ENCODE results near the gene RASSF3. TPM values are rescaled to one million over a fixed set of nuclear protein-coding genes. Genes with fewer than 3 reads are reported as not detected.

Gene RASSF3
- polyA plus RNA-seq, 1 donor from 2014 or later = 0.06 TPM

- TF ChIP-seq REST (IDR thresholded peaks at IDR 0.05; ENCODE audit: borderline replicate concordance) (no peak), MXI1 (conservative IDR thresholded peaks at IDR 0.05; ENCODE audit: poor library complexity, severe bottlenecking) (no peak), CTCF (IDR thresholded peaks at IDR 0.05; ENCODE audit: poor library complexity, severe bottlenecking) (no peak), POLR2AphosphoS5 (IDR thresholded peaks at IDR 0.05) (no peak), SMC3 (conservative IDR thresholded peaks at IDR 0.05; ENCODE audit: poor library complexity) (no peak), EP300 (conservative IDR thresholded peaks at IDR 0.05; ENCODE audit: poor library complexity, severe bottlenecking) (no peak), TAF1 (IDR thresholded peaks at IDR 0.05; ENCODE audit: low read depth) (no peak), RAD21 (conservative IDR thresholded peaks at IDR 0.05) (no peak), EZH2 (IDR thresholded peaks at IDR 0.05; ENCODE audit: borderline replicate concordance, insufficient read depth, low read length, poor library complexity, severe bottlenecking) (no peak)
Observed at GRCh38 chr12:64569923-64570691, 40.2 kb upstream of the RASSF3 start.

GRCh38 chr12:64571411-64571810 lies 38.9 kb upstream of the RASSF3 start:
- Histone ChIP-seq H4K20me1 (ENCODE audit: insufficient read depth) (no peaks in the 10 kb centered on the region), H3K36me3 (ENCODE audit: insufficient read depth, low read length) (no peaks in the 10 kb centered on the region)

More at GRCh38 chr12:64569923-64570691, 40.2 kb upstream of the RASSF3 start:
- H3K4me2 ChIP-seq (ENCODE audit: low read length) = no peak overlapping the region
- no peaks in the 10 kb centered on the region for H3F3A ChIP-seq (ENCODE audit: insufficient read depth, low read length, poor library complexity, severe bottlenecking)
- no peak overlapping the region for H2AFZ ChIP-seq (ENCODE audit: low read depth, low read length)
- H3K4me3 ChIP-seq (ENCODE audit: low read length) = no peak overlapping the region
- H3K27ac ChIP-seq (ENCODE audit: low read length) = no peak overlapping the region
- no peaks in the 10 kb centered on the region for H3K27me3 ChIP-seq (ENCODE audit: insufficient read depth, low read depth, low read length)
- H4K20me1 ChIP-seq (ENCODE audit: insufficient read depth) = no peaks in the 10 kb centered on the region
- H3K36me3 ChIP-seq (ENCODE audit: insufficient read depth, low read length) = no peaks in the 10 kb centered on the region
- H3K79me2 ChIP-seq (replicated peaks; ENCODE audit: insufficient read depth, low read length) = no peaks in the 10 kb centered on the region
- H3K9me2 ChIP-seq (ENCODE audit: insufficient read depth, low read length) = no peaks in the 10 kb centered on the region
- no peak overlapping the region for H3K9ac ChIP-seq (ENCODE audit: low read length)
- peaks cover 5% of the 10 kb centered on the region for H3K9me3 ChIP-seq (ENCODE audit: low read length)

More at GRCh38 chr12:64571411-64571810, 38.9 kb upstream of the RASSF3 start:
- H2AFZ ChIP-seq (ENCODE audit: low read depth, low read length) = no peak overlapping the region
- no peak overlapping the region for H3K4me2 ChIP-seq (ENCODE audit: low read length)
- peaks cover 5% of the 10 kb centered on the region for H3K9me3 ChIP-seq (ENCODE audit: low read length)
- no peaks in the 10 kb centered on the region for H3F3A ChIP-seq (ENCODE audit: insufficient read depth, low read length, poor library complexity, severe bottlenecking)
- TF ChIP-seq EZH2 (IDR thresholded peaks at IDR 0.05; ENCODE audit: borderline replicate concordance, insufficient read depth, low read length, poor library complexity, severe bottlenecking) (no peak), SMC3 (conservative IDR thresholded peaks at IDR 0.05; ENCODE audit: poor library complexity) (no peak), REST (IDR thresholded peaks at IDR 0.05; ENCODE audit: borderline replicate concordance) (no peak), RAD21 (conservative IDR thresholded peaks at IDR 0.05) (no peak), MXI1 (conservative IDR thresholded peaks at IDR 0.05; ENCODE audit: poor library complexity, severe bottlenecking) (no peak), POLR2AphosphoS5 (IDR thresholded peaks at IDR 0.05) (no peak), EP300 (conservative IDR thresholded peaks at IDR 0.05; ENCODE audit: poor library complexity, severe bottlenecking) (no peak), TAF1 (IDR thresholded peaks at IDR 0.05; ENCODE audit: low read depth) (no peak)
- no peak overlapping the region for H3K27ac ChIP-seq (ENCODE audit: low read length)
- H3K79me2 ChIP-seq (replicated peaks; ENCODE audit: insufficient read depth, low read length) = no peaks in the 10 kb centered on the region
- no peak overlapping the region for H3K4me3 ChIP-seq (ENCODE audit: low read length)
- no peak overlapping the region for H3K9ac ChIP-seq (ENCODE audit: low read length)
- H3K9me2 ChIP-seq (ENCODE audit: insufficient read depth, low read length) = no peaks in the 10 kb centered on the region
- no peaks in the 10 kb centered on the region for H3K27me3 ChIP-seq (ENCODE audit: insufficient read depth, low read depth, low read length)

Data from neural cell (in vitro differentiated cells).